ENCODE results near the gene SHOX.
"Not testable (repeated sequence)": the region's sequence is repeated elsewhere in the genome, so short reads cannot be mapped to it uniquely, and the experiment has no call there.

Gene SHOX

GRCh38 chrX:619812-620531 lies 10.6 kb upstream of the SHOX start:
- Histone ChIP-seq H3K4me1 (ENCODE audit: control insufficient read depth in 1 of 2, insufficient read depth in 1 of 2, low read depth in 1 of 2, low read length in 1 of 2) (no peaks in the 10 kb centered on the region), H3K27me3 (peaks cover 66% of the 10 kb centered on the region), H3K36me3 (no peaks in the 10 kb centered on the region), H3K27ac (no peak overlapping the region), H3K4me3 (ENCODE audit: low read depth in 1 of 2, low read length in 1 of 2) (no peak overlapping the region), H3K9me3 (no peaks in the 10 kb centered on the region)
- TF ChIP-seq, protein P1, sequence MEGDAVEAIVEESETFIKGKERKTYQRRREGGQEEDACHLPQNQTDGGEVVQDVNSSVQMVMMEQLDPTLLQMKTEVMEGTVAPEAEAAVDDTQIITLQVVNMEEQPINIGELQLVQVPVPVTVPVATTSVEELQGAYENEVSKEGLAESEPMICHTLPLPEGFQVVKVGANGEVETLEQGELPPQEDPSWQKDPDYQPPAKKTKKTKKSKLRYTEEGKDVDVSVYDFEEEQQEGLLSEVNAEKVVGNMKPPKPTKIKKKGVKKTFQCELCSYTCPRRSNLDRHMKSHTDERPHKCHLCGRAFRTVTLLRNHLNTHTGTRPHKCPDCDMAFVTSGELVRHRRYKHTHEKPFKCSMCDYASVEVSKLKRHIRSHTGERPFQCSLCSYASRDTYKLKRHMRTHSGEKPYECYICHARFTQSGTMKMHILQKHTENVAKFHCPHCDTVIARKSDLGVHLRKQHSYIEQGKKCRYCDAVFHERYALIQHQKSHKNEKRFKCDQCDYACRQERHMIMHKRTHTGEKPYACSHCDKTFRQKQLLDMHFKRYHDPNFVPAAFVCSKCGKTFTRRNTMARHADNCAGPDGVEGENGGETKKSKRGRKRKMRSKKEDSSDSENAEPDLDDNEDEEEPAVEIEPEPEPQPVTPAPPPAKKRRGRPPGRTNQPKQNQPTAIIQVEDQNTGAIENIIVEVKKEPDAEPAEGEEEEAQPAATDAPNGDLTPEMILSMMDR (IDR thresholded peaks at IDR 0.05) = no peak

GRCh38 chrX:621705-622503 lies 8.7 kb upstream of the SHOX start:
- peaks cover 76% of the 10 kb centered on the region for H3K27me3 ChIP-seq
- H3K4me3 ChIP-seq (ENCODE audit: low read depth in 1 of 2, low read length in 1 of 2) = no peak overlapping the region
- H3K9me3 ChIP-seq = no peaks in the 10 kb centered on the region
- H3K27ac ChIP-seq = no peak overlapping the region
- TF ChIP-seq, protein P1 (IDR thresholded peaks at IDR 0.05) = no peak
- no peaks in the 10 kb centered on the region for H3K4me1 ChIP-seq (ENCODE audit: control insufficient read depth in 1 of 2, insufficient read depth in 1 of 2, low read depth in 1 of 2, low read length in 1 of 2)
- no peaks in the 10 kb centered on the region for H3K36me3 ChIP-seq

- peaks cover 81% of the 10 kb centered on the region for H3K27me3 ChIP-seq
- not testable (repeated sequence) for H3K36me3 ChIP-seq; H3K4me1 ChIP-seq (ENCODE audit: control insufficient read depth in 1 of 2, insufficient read depth in 1 of 2, low read depth in 1 of 2, low read length in 1 of 2); H3K4me3 ChIP-seq (ENCODE audit: low read depth in 1 of 2, low read length in 1 of 2); H3K27ac ChIP-seq; H3K9me3 ChIP-seq
Observed at GRCh38 chrX:622802-623201, 7.8 kb upstream of the SHOX start.

DNA sequence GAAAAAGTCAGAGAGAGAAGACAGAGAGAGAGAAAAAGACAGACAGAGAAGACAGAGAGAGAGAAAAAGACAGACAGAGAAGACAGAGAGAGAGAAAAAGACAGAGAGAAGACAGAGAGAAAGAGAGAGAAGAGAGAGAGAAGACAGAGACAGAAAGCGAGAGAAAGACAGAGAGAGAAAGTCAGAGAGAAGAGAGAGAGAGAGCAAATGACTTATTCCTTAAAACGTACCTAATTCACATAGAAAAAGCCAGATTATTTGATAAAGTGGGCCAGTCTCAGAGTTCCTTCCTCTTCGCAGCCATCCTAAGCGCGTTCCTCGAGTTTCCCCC lies 7.4 kb upstream of the SHOX start:
- H3K4me1 ChIP-seq (ENCODE audit: control insufficient read depth in 1 of 2, insufficient read depth in 1 of 2, low read depth in 1 of 2, low read length in 1 of 2) = no peaks in the 10 kb centered on the region
- no peaks in the 10 kb centered on the region for H3K9me3 ChIP-seq
- H3K27ac ChIP-seq = no peak overlapping the region
- peaks cover 81% of the 10 kb centered on the region for H3K27me3 ChIP-seq
- TF ChIP-seq, protein P1 (IDR thresholded peaks at IDR 0.05) = no peak
- H3K36me3 ChIP-seq = no peaks in the 10 kb centered on the region
- H3K4me3 ChIP-seq (ENCODE audit: low read depth in 1 of 2, low read length in 1 of 2) = no peak overlapping the region

DNA sequence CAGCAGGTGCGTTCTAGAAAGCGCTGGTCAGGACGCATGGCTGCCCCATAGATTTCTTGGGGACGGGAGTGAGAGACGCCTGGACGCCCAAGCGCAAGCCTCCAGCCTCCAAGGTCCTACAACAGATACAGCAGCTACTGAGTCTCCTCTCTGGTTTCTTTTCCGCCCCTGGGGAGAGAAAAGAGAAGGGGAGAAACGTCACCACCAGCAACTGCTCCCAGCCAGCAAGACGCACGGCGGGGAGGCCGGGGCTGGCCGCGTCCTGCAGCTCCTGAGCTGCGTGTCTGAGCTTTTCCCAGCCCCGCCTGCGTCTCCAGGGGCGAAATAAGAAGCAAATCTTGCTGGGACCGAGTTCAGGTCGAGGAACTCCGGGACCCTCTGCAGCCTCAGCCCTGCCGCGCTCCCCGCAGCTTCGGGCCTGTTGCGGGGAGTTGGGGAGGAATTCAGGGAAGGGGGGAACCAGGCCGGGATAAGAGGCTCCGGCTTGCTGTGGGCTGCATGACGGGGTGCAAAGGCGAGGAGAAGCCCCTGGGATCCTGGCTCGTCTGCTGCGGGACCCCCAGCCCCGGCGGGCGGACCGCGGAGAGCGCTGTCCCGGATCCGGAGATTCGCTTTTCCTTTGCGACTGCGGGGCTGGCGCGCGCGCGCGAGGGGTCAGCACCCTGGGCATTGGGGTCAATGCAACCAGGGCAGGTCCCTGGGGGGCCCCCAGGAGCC lies 6.8 kb upstream of the SHOX start:
- Histone ChIP-seq H3K4me1 (ENCODE audit: control insufficient read depth in 1 of 2, insufficient read depth in 1 of 2, low read depth in 1 of 2, low read length in 1 of 2) (no peaks in the 10 kb centered on the region), H3K9me3 (no peaks in the 10 kb centered on the region), H3K36me3 (no peaks in the 10 kb centered on the region), H3K4me3 (ENCODE audit: low read depth in 1 of 2, low read length in 1 of 2) (no peak overlapping the region), H3K27ac (no peak overlapping the region), H3K27me3 (peaks cover 78% of the 10 kb centered on the region)
- TF ChIP-seq, protein P1 (IDR thresholded peaks at IDR 0.05) = no peak

Data from neutrophil (primary cell).